ENCODE data around the gene NTN3.

NTN3 gene

GRCh38 chr16:2458887-2459646 is 12.0 kb upstream of the NTN3 start:
- no CpG with 5 or more reads among the region's 18 CpGs for WGBS, 2 donors (ENCODE audit: extremely low coverage in 2 of 2, insufficient read length in 2 of 2, insufficient replicate concordance in 1 of 2)
- H4K91ac ChIP-seq (ENCODE audit: low read depth, low read length, poor library complexity) = peak overlapping the region; percentile 9

GRCh38 chr16:2459647-2460390 is 11.3 kb upstream of the NTN3 start, which contains the start of gene TEDC2:
TEDC2 (plus strand) TSS chr16:2460109; CDS start chr16:2460145, 36 bp downstream.
- Histone ChIP-seq H3K4me2 (ENCODE audit: insufficient read depth, low read length, poor library complexity, severe bottlenecking) (peak within 1 kb of the TSS; percentile 89), H2BK120ac (ENCODE audit: low read depth, low read length) (no peak within 1 kb of the TSS), H3K36me3 (replicated peaks in 1 of 2; ENCODE audit: control insufficient read depth in 2 of 2, insufficient read depth in 2 of 2, low read length in 2 of 2) (peaks cover 45 to 68% of the 10 kb centered on the region in 2 donors), H3K9ac (ENCODE audit: low read depth, low read length, poor library complexity) (peak within 1 kb of the TSS; percentile 91), H2BK15ac (ENCODE audit: low read length) (peak within 1 kb of the TSS; percentile 67), H3K79me1 (ENCODE audit: low read depth, low read length) (peaks cover 19% of the 10 kb centered on the region), H3K23ac (ENCODE audit: low read depth, low read length, poor library complexity) (peak within 1 kb of the TSS; percentile 86), H3K4me1 (ENCODE audit: control insufficient read depth in 2 of 2, insufficient read depth in 1 of 2, low read depth in 1 of 2, low read length in 2 of 2) (peaks cover 13 to 19% of the 10 kb centered on the region in 2 donors), H3K9me3 (replicated peaks in 1 of 2; ENCODE audit: control insufficient read depth in 2 of 2, insufficient read depth in 1 of 2, low read depth in 1 of 2, low read length in 2 of 2) (no peaks in the 10 kb centered on the region), H2AK5ac (ENCODE audit: low read depth, low read length) (peak within 1 kb of the TSS; percentile 75), H2AFZ (ENCODE audit: low read length) (peak within 1 kb of the TSS; percentile 98), H3K4me3 (ENCODE audit: low read length in 2 of 2) (peak within 1 kb of the TSS; percentile 67 to 92), H4K8ac (ENCODE audit: low read depth, low read length) (no peak within 1 kb of the TSS), H3K27me3 (ENCODE audit: control insufficient read depth in 3 of 3, insufficient read depth in 3 of 3, low read depth in 1 of 3, low read length in 3 of 3) (no peaks in the 10 kb centered on the region), H3K18ac (ENCODE audit: low read length) (peak within 1 kb of the TSS; percentile 94), H3K14ac (ENCODE audit: low read length) (peak within 1 kb of the TSS; percentile 49), H4K91ac (ENCODE audit: low read depth, low read length, poor library complexity) (peak within 1 kb of the TSS; percentile 9), H2BK12ac (ENCODE audit: low read length) (no peak within 1 kb of the TSS), H3K27ac (replicated peaks; ENCODE audit: low read length) (peak within 1 kb of the TSS; percentile 77), H3K4ac (ENCODE audit: low read length) (no peak within 1 kb of the TSS), H2BK5ac (ENCODE audit: low read length) (peak within 1 kb of the TSS; percentile 87)
- no CpG with 5 or more reads among the region's 66 CpGs for WGBS, 2 donors (ENCODE audit: extremely low coverage in 2 of 2, insufficient read length in 2 of 2, insufficient replicate concordance in 1 of 2)
- peak; percentile 96 for DNase-seq (ENCODE audit: low spot score)

More at GRCh38 chr16:2458887-2459646, 12.0 kb upstream of the NTN3 start:
- no peak overlapping the region for H3K4ac ChIP-seq (ENCODE audit: low read length)
- peak overlapping the region; percentile 87 for H2BK5ac ChIP-seq (ENCODE audit: low read length)
- H2BK15ac ChIP-seq (ENCODE audit: low read length) = peak overlapping the region; percentile 67
- no peak overlapping the region for H4K8ac ChIP-seq (ENCODE audit: low read depth, low read length)
- H3K27ac ChIP-seq (replicated peaks; ENCODE audit: low read length) = no peak overlapping the region
- peak overlapping the region; percentile 67 to 75 for H3K4me3 ChIP-seq (ENCODE audit: low read length in 2 of 2)
- H3K79me1 ChIP-seq (ENCODE audit: low read depth, low read length) = peaks cover 19% of the 10 kb centered on the region
- no peak for DNase-seq (ENCODE audit: low spot score)
- H3K9me3 ChIP-seq (replicated peaks in 1 of 2; ENCODE audit: control insufficient read depth in 2 of 2, insufficient read depth in 1 of 2, low read depth in 1 of 2, low read length in 2 of 2) = no peaks in the 10 kb centered on the region
- no peak overlapping the region for H2BK12ac ChIP-seq (ENCODE audit: low read length)
- H3K27me3 ChIP-seq (ENCODE audit: control insufficient read depth in 3 of 3, insufficient read depth in 3 of 3, low read depth in 1 of 3, low read length in 3 of 3) = no peaks in the 10 kb centered on the region
- H2BK120ac ChIP-seq (ENCODE audit: low read depth, low read length) = no peak overlapping the region
- peak overlapping the region; percentile 47 for H2AK5ac ChIP-seq (ENCODE audit: low read depth, low read length)
- peaks cover 49 to 76% of the 10 kb centered on the region in 2 donors for H3K36me3 ChIP-seq (replicated peaks in 1 of 2; ENCODE audit: control insufficient read depth in 2 of 2, insufficient read depth in 2 of 2, low read length in 2 of 2)
- H3K18ac ChIP-seq (ENCODE audit: low read length) = peak overlapping the region; percentile 94
- peak overlapping the region; percentile 91 for H3K9ac ChIP-seq (ENCODE audit: low read depth, low read length, poor library complexity)
- peaks cover 13 to 19% of the 10 kb centered on the region in 2 donors for H3K4me1 ChIP-seq (ENCODE audit: control insufficient read depth in 2 of 2, insufficient read depth in 1 of 2, low read depth in 1 of 2, low read length in 2 of 2)
- peak overlapping the region; percentile 71 for H3K4me2 ChIP-seq (ENCODE audit: insufficient read depth, low read length, poor library complexity, severe bottlenecking)
- H2AFZ ChIP-seq (ENCODE audit: low read length) = peak overlapping the region; percentile 98
- H3K23ac ChIP-seq (ENCODE audit: low read depth, low read length, poor library complexity) = peak overlapping the region; percentile 86
- peak overlapping the region; percentile 49 for H3K14ac ChIP-seq (ENCODE audit: low read length)

- H4K91ac ChIP-seq (ENCODE audit: low read depth, low read length, poor library complexity) = no peak overlapping the region
- WGBS, 2 donors (ENCODE audit: extremely low coverage in 2 of 2, insufficient read length in 2 of 2, insufficient replicate concordance in 1 of 2) = no CpG with 5 or more reads among the region's 20 CpGs
- H3K14ac ChIP-seq (ENCODE audit: low read length) = peak overlapping the region; percentile 38
- H3K27me3 ChIP-seq (ENCODE audit: control insufficient read depth in 3 of 3, insufficient read depth in 3 of 3, low read depth in 1 of 3, low read length in 3 of 3) = no peaks in the 10 kb centered on the region
- peak overlapping the region; percentile 49 for H2BK15ac ChIP-seq (ENCODE audit: low read length)
- peaks cover 19% of the 10 kb centered on the region for H3K79me1 ChIP-seq (ENCODE audit: low read depth, low read length)
- H3K27ac ChIP-seq (replicated peaks; ENCODE audit: low read length) = peak overlapping the region; percentile 77
- H2BK5ac ChIP-seq (ENCODE audit: low read length) = peak overlapping the region; percentile 82
- H3K4ac ChIP-seq (ENCODE audit: low read length) = no peak overlapping the region
- no peak overlapping the region for H2BK120ac ChIP-seq (ENCODE audit: low read depth, low read length)
- peak overlapping the region; percentile 76 for H3K18ac ChIP-seq (ENCODE audit: low read length)
- H3K4me2 ChIP-seq (ENCODE audit: insufficient read depth, low read length, poor library complexity, severe bottlenecking) = peak overlapping the region; percentile 89
- H2AK5ac ChIP-seq (ENCODE audit: low read depth, low read length) = peak overlapping the region; percentile 75
- H3K9ac ChIP-seq (ENCODE audit: low read depth, low read length, poor library complexity) = peak overlapping the region; percentile 88
- H2BK12ac ChIP-seq (ENCODE audit: low read length) = no peak overlapping the region
- peak overlapping the region; percentile 67 to 92 for H3K4me3 ChIP-seq (ENCODE audit: low read length in 2 of 2)
- H3K23ac ChIP-seq (ENCODE audit: low read depth, low read length, poor library complexity) = peak overlapping the region; percentile 25
- no peaks in the 10 kb centered on the region for H3K9me3 ChIP-seq (replicated peaks in 1 of 2; ENCODE audit: control insufficient read depth in 2 of 2, insufficient read depth in 1 of 2, low read depth in 1 of 2, low read length in 2 of 2)
- no peak for DNase-seq (ENCODE audit: low spot score)
- H3K36me3 ChIP-seq (replicated peaks in 1 of 2; ENCODE audit: control insufficient read depth in 2 of 2, insufficient read depth in 2 of 2, low read length in 2 of 2) = peaks cover 41 to 64% of the 10 kb centered on the region in 2 donors
- peaks cover 13 to 19% of the 10 kb centered on the region in 2 donors for H3K4me1 ChIP-seq (ENCODE audit: control insufficient read depth in 2 of 2, insufficient read depth in 1 of 2, low read depth in 1 of 2, low read length in 2 of 2)
- peak overlapping the region; percentile 98 for H2AFZ ChIP-seq (ENCODE audit: low read length)
- H4K8ac ChIP-seq (ENCODE audit: low read depth, low read length) = no peak overlapping the region
Measured at GRCh38 chr16:2460391-2460713, 10.7 kb upstream of the NTN3 start.

GRCh38 chr16:2460916-2461315 is 10.2 kb upstream of the NTN3 start:
- H2BK5ac ChIP-seq (ENCODE audit: low read length) = no peak overlapping the region
- H3K23ac ChIP-seq (ENCODE audit: low read depth, low read length, poor library complexity) = peak overlapping the region; percentile 25
- H3K14ac ChIP-seq (ENCODE audit: low read length) = no peak overlapping the region
- H3K4ac ChIP-seq (ENCODE audit: low read length) = no peak overlapping the region
- no peak overlapping the region for H2AFZ ChIP-seq (ENCODE audit: low read length)
- no peak overlapping the region for H3K27ac ChIP-seq (replicated peaks; ENCODE audit: low read length)
- no peak overlapping the region for H2BK120ac ChIP-seq (ENCODE audit: low read depth, low read length)
- H3K4me3 ChIP-seq (ENCODE audit: low read length in 2 of 2) = peak overlapping the region; percentile 67 to 92
- no peaks in the 10 kb centered on the region for H3K27me3 ChIP-seq (ENCODE audit: control insufficient read depth in 3 of 3, insufficient read depth in 3 of 3, low read depth in 1 of 3, low read length in 3 of 3)
- H3K36me3 ChIP-seq (replicated peaks in 1 of 2; ENCODE audit: control insufficient read depth in 2 of 2, insufficient read depth in 2 of 2, low read length in 2 of 2) = peaks cover 39 to 61% of the 10 kb centered on the region in 2 donors
- peaks cover 19% of the 10 kb centered on the region for H3K79me1 ChIP-seq (ENCODE audit: low read depth, low read length)
- H3K18ac ChIP-seq (ENCODE audit: low read length) = peak overlapping the region; percentile 31
- peak overlapping the region; percentile 2 for H3K9ac ChIP-seq (ENCODE audit: low read depth, low read length, poor library complexity)
- H2AK5ac ChIP-seq (ENCODE audit: low read depth, low read length) = peak overlapping the region; percentile 75
- no peak overlapping the region for H4K91ac ChIP-seq (ENCODE audit: low read depth, low read length, poor library complexity)
- H4K8ac ChIP-seq (ENCODE audit: low read depth, low read length) = no peak overlapping the region
- no peak overlapping the region for H2BK12ac ChIP-seq (ENCODE audit: low read length)
- H2BK15ac ChIP-seq (ENCODE audit: low read length) = no peak overlapping the region
- peaks cover 13 to 19% of the 10 kb centered on the region in 2 donors for H3K4me1 ChIP-seq (ENCODE audit: control insufficient read depth in 2 of 2, insufficient read depth in 1 of 2, low read depth in 1 of 2, low read length in 2 of 2)
- no CpG with 5 or more reads among the region's 13 CpGs for WGBS, 2 donors (ENCODE audit: extremely low coverage in 2 of 2, insufficient read length in 2 of 2, insufficient replicate concordance in 1 of 2)
- H3K9me3 ChIP-seq (replicated peaks in 1 of 2; ENCODE audit: control insufficient read depth in 2 of 2, insufficient read depth in 1 of 2, low read depth in 1 of 2, low read length in 2 of 2) = no peaks in the 10 kb centered on the region
- peak overlapping the region; percentile 89 for H3K4me2 ChIP-seq (ENCODE audit: insufficient read depth, low read length, poor library complexity, severe bottlenecking)
- DNase-seq (ENCODE audit: low spot score) = no peak

Measured in neuronal stem cell (in vitro differentiated cells).